NCI-H1694 (cell line): ENCODE results near the gene DPP6.

Experiments used
- DNase-seq: peaks from one replicate; lab custom pipeline; 2025; lab: John Stamatoyannopoulos, UW

Gene DPP6

DNA sequence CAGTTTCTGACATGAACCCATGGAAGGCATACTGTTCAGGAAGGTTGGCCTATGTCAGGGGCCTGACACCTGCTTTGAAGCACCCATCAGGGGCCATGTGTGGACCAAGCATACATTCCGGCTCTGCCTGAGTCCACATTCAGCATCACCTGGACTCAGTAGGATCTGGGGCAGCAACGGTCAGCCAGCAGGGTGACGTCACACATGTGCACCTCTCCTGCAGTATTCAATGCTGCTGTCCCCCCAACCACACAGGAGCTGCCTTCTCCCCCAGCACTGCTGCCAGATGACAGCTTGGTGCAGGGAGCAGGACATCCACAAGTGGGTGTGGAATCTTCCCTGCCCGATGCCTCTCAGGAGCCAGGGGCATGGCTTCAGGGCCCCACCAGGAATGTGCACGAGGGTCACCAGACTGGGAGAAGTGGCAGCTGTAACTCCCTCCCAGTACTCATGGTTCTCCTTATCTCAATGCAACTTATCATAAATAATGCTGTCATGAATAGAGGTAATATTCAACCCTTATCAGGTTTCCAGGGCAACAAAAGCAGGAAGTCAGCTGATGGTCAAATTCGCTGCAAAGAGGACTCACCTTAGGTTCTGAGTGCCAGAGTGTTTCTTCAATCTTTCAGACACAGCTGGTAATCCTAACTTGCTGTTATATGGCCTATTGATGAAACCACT is 657.8 kb downstream of the DPP6 start:
- no peak for DNase-seq

DNA sequence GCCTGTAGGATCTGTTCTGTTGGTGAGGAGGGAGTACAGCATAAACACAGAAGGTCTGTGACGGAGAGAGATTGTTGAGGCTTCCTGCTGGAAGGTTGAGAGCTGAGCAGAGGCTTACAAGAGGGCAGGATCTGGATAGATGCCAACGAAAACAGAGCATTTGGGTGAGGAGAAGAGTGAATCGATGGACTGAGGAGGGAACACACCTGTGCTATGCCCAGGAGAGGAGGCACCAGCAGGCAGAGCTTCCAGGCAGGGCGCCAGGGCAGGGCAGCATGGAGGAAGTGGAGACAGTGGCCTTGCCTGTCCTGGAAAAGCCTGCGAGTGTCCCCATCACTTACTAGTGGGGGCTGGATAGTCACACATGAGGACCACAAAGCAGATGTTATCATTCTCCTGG is 667.8 kb downstream of the DPP6 start:
- DNase-seq, result no peak

DNA sequence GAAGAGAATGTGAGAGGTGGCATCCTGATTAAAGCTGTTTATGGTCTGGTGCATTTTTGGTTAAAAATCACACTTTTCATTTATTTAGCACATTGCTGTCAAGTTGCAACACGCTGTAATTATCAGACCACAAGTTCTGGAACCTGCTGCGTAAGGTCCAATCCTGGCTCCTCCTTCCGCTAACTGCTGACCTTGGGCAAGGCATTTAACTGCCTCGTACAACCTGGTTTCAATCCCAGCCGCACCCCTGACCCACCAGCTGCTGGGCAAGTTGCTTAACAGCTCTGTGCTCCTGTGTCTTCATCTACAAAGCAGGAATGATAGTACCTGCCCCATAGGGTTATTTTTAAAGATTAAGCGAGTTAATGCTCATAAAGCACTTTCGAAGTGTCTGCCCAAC is 668.9 kb downstream of the DPP6 start:
- DNase-seq, result no peak

DNA sequence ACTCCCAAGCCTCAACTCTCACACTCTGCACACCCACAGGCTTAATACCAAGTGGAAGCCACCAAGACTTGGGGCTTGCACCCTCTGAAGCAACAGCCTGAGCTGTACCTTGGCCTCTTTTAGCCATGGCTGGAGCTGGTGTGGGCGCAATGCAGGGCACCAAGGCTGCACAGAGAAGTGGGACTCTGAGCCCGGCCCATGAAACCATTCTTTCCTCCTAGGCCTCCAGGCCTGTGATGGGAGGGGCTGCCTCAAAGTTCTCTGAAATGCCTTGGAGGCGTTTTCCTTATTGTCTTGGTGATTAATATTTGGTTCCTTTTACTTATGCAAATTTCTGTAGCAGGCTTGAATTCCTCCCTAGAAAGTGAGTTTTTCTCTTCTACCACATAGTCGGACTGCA is 674.2 kb downstream of the DPP6 start:
- DNase-seq, result no peak

DNA sequence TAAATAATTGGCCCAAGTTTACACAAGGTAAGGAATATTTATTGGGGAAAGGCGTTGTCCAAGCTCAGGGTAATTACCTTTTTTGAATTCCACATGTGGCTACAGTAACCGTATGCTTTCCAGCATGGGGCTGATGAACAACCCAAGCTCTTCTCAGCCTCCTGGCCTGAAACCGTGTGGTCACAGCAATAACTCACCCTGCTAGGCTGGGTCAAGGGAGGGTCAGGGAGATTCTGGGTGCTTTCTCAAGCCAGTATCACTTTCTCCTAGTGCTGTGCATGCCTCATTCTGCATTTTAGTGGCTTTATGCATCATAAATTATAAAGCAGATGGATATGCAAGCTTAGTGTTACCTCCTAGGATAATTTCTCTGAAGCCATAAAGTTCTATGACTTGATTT is 676.9 kb downstream of the DPP6 start:
- DNase-seq, result no peak

DNA sequence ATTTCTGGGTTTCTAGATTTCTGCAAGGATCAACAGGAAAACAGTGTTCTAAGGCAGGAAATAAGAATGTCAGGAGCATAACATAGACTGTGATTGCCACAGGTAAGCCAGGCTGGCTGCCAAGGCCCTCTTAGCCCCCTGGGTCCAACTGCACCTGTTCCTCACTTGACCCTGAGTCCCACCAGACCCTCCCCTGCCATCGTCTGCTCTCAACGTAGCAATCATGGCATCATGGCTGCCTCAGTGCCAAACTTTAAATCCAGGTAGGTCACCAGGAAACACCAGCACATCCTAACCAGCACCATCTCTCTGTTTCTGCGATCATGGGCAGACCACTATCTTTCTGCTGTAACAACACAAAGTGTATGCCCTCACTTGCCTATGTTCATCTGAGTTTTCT is 683.6 kb downstream of the DPP6 start:
- DNase-seq, result no peak

DNA sequence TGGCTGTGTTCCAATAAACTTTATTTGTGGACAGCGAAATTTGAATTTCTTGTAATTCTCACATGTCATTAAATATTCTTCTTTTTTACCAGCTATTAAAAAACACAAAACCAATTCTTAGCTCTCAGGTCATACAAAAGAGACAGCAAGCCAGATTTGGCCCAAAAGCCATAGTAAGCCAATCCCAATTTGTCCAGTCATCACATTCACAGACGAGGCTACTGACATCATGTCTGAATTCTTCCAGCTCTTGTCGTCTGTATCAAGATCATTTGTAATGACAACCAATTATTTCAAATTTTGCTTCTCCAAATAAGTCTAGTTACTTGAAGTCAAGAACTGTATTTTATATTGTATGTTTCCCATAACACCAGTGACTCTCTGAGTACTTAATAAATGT is 684.2 kb downstream of the DPP6 start:
- DNase-seq, result no peak

DNA sequence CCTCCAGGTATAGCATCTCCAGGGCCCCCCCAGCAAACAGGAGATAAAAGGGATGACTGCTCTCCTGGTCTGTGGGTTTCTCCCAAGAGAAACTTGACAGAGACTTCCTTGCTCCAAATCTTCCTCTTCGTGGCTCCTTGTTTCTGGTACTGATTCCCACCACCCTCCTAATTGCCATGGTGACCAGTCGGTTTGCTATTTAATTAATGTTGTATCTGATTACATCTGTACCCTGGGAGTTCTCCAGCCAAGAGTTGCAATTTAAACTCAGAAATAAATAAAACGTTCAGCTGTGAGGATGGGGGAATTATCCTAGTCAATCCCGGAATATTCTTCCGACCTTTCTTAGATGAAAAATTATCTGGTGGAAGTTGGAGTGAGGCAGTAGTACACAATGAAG is 686.0 kb downstream of the DPP6 start:
- DNase-seq, result no peak

DNA sequence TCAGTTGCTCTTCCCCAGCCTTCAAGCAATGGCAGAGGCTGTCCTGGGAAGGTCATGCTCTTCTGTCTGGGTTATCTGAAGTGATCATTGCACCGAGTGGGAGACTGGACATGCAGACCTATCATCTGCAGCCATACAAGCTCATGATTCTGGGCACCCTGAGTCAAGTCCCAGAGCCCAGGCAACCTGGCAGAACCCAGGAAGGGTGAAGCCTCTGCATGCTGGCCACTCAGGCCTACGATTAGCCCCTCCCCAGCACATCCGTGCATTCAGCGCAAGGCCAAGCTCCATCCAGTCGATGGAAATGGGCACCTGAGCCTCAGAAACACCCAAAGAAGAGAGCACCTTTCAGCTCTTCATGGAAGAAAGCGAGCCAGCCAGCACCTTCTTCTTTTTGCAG is 688.9 kb downstream of the DPP6 start:
- DNase-seq, result no peak

DNA sequence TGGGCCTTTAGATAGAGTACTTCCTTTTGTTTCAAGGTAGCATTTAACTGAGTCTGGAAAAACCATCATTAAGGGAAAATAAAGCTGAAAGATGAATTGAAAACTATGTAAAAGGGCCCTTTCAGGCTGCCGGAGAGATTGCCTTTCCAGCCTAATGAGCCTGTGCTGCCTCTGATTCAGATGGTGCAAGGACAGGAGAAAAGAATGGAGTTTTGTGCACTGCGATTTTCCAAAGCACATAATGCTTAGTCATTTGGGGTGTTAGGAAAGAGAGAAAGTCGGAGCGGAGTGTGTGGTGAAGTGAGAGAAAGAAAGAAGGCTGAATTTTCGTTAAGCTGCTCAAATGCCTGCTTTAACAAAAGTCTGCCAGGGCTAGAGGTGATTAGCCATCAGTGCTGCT is 691.0 kb downstream of the DPP6 start:
- no peak for DNase-seq

DNA sequence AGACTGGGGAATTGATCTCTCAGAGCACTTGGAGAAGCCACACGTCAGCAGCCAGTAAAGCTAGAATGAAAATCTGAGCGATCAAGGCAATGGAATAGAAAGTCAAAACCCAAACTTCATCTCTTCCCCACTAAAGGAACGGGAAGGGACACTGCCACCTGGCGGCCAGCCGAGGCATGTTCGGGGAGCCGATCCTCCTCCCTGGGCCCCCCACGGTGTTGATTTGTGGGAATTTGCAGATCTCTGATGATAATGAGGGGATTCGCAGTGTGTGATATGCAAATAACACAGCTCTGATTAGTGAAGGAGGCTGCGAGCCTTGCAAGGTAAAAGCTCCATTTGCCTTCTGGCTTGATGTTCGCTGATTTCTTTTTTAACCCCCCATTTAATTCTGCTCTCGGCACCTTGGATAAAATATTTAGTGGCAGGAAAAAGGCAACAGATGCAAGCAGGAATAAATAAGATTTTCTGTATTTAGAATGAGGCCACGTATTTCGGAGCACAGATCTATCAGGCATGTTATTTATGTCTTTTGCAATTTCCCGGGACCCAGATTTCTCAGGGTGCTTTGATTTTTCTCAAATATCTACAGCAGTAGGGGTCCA is 692.2 kb downstream of the DPP6 start:
- DNase-seq, result no peak

DNA sequence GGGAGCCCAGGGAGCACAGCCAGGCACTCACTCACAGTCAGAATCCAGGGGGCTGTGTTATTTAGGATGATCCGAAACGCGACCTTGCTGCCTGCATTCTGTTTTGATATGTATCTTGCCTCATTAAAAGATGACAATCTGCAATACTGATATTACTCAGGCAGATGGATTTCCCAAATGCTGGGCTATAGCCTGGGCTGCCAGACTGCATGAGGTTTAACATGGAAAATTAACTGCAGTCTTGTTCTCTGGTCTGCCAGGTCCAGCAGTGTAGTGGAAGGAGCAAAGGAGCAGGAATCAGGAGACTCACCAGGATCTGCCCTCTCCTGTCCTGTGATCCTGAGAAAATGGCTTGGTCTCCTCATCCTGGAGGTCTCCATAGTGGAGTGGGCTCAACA is 692.7 kb downstream of the DPP6 start:
- no peak for DNase-seq

DNA sequence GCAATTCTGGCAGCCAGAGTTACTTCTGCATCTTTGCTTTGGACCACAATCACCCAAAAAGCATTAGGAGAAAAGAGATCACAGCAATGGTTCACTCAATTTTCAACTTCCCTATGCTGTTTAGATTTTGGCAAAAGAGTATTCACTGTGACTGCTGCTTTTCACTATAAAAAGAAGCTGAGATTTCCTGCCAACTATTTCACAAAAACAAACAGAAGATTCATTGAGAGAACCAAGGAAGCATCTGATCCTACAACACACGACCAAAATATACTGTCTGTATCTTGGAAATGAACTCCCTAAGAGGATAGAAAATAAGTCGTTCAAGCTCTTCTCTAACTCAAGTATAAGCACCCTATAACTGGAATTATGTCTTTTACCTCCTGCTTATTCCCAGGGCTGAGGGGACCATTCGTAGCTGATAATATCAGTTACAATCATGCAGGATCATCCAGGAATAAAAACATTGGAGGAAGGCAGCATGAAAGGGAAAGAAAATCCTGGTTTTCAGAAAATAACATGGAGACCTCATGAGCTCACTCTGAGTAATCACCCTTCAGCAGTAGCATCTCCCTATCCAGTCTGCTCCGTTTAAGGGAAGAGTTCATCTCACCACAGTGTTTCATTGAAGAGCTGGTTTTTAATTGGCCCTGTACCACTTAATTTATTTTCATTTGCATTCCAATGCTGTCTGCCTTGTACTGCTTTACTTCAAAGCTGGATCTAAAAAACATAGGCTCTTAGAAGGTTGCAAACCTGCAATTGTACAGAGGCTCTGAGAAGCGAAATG is 694.6 kb downstream of the DPP6 start:
- no peak for DNase-seq

DNA sequence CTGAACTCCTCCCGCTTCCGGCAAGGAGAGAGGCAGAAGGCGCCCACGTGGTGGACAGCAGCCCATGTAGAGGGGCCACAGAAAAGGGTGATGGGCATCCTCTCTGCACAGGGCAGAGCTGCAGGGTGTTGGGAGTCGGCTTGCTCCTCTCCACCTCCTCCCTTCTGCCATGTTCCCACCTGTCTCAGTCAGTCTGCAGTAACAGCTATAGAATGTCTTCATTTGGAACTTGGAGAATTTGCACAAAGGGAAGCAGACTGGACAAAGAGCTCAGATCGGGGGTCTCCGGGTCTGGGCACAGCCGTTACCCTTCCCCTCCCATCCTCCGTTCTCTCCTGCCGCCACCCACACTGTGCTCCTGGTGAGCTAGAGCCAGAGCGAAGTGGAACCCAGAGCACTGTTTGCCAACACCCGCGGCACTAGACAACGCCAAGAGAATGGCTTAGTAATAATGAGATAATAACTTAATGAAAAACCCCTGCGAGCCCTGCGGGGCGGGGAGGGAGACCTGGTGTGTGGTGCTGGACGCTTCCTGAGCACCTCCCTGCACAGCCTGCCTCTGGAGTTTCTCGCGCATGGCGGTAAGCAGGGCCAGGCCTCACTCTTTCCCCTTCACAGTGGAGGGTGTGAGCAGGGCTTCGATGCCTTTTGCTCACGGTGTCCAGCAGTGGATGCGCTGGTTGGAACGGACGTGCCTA is 696.0 kb downstream of the DPP6 start:
- DNase-seq, result no peak

DNA sequence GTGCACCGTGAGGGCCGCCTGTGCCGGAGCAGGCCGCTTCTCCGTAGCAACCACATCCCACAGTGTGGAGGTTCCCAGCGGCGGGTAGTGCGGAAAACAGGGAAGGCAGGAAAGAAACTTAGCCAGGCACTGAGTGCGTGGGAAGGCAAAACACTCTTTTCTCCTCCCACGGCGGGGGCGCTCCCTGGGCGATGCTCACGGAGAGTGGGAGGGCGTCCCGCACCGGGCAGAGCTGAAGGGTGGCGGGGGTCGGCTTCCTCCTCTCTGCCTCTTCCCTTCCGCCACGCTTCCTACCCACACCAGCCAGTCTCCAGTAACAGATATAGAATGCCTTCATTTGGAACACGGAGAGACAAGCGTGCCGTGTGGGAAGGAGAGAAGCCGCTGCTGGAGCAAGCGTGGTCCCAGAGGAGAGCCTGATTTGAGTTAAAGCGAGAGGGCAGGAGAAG is 698.2 kb downstream of the DPP6 start:
- no peak for DNase-seq

DNA sequence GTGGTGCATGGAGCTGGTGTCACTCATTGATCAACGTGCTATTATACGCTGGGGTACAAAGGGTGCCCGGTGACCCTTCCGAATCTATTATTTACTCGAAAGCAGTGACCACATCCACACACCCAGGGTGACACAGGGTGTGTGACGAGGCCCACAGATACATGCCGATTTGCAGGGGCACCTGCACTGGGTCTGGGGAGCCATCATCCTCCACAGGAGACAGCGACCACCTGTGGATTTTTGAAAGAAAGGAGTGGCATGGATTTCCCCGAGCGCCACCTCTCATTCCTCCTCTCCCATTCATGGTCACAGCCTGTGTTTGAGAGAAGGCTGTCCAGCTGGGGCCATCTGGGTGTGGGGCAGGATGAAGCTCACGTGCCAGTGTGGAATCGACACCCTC is 701.0 kb downstream of the DPP6 start:
- no peak for DNase-seq

DNA sequence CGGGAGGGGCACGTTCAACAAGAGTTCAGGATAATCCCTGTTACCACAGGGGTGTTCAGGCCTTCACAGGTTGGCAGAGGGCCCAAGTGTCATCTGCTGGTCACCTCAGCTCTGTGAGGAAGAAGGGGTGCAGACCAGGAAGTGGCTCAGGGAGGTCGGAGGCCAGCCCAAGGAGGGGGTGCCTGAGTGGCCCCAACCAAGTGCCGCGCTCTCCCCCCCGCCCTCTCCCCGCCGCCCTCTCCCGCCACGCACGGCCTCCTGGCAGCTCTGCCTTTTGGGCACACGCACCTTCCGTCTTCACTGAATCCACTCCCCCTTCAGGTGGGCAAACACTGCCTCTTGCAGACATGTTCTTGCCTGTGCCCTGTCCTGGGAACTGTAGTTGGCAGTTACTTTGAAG is 705.6 kb downstream of the DPP6 start:
- DNase-seq, result no peak

DNA sequence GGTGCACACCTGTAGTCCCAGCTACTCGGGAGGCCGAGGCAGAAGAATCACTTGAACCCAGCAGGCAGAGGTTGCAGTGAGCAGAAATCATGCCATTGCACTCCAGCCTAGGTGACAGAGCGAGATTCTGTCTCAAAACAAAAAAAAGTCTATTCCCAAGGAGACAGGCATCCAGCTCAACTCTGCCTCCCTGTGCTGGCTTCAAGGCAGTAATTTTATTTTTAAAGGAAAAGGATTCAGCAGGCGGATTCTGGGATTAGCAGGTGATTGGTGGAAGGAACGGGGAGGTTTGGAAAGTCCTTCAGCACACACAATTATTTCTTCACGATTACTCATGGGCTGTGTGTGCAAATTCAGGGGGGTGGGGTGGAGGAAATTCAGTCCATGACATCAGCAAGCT is 707.8 kb downstream of the DPP6 start:
- DNase-seq, result no peak

DNA sequence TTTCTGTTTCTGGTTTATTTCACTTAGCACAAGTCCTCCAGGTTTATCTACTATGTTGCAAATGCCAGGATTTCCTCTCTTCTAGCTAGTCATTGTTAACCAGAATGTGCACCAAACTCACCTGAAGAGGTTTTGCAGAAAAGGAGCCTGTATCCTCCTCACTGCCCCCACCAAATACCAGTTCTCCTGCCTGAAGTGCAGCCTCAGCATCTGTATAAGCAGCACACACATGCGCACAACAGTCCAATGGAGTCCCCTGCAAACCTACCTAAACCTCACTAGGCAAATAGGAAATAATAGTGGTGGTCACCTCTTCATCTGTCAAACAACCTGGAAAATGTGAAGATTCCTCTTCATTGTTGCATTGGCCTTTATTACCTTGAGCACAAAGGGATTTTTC is 712.9 kb downstream of the DPP6 start:
- no peak for DNase-seq

DNA sequence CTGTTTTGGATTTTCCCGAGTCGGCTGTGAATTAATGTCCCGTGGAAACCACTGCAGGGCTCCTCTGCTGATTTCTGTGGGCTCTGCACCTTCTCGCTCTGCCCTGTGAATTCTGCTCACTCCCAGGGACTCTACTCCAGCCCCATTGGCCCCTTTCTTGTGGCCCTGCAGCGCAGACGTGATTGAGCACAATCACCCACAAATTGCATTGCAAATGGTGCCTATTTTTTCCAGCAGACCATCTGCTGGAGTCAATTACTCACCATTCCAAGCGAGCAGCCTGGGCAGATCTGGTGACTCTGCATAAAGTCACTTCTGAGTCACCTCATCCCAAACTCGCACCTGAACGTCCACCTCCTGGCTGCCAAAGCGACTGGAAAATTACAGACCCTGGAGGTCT is 714.9 kb downstream of the DPP6 start:
- no peak for DNase-seq

DNA sequence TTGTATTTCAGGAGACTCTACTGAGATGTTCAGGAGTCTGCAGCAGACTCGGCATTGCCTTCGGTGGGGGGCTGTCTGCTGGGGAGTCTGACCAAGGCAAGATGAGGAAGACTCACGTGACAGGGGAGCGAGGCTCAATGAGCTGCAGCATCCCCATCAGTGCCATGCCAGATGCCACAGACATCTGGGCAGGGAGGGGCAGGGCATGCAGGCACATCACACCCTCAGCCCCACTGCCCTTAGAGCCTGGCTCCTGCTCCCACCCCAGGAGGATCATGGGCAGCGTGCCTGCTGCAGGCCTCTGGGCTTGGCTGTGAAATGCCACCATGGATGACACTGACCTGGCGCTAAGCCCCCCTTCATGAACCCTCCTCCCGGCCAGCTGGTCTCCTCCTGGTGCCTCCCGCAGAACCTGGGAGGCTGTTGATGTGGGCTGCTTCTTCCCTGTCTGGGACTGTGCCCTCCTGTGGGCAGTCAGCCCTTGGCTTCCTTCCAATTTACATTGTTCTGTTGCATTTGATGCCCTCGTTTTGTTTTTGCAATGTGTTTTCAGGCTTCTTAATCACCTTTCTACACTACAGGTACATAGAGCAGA is 715.7 kb downstream of the DPP6 start:
- DNase-seq, result no peak

DNA sequence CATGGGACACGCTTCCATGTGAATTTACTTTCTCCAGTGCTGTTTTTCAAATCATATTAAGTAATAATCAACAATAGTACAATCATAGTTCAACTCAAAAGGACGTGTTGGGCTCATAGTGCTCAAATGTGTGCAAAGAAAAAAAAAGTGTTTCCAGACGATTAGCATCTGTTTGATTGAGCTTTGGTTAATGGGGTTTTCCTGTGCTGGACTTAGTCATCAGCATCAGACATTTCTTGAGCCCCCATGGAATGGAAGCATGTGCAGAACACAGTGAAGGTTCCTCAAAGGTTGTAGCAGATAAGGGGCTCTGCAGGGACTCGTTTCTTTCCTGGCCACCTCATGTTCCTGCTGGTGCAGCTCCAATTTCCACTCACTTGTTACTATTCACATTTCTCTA is 716.8 kb downstream of the DPP6 start:
- DNase-seq, result no peak
